A673 (cell line): ENCODE results near the gene CAMSAP3.

Experiments used
- EZH2 ChIP-seq: fragments of 200-600 bp; sonication (generic); IDR thresholded peaks from 2 replicates; pipeline ENCODE4 v1.6.1; 2017; ENCODE audit warnings: borderline replicate concordance, low read depth, mild to moderate bottlenecking, mixed read lengths, antibody characterized with exemption, low read length; ENCODE audit not compliant: poor library complexity, severe bottlenecking
- TF ChIP-seq, protein P1 (sequence below): fragments of 300-800, 200-600 bp; sonication (generic); conservative IDR thresholded peaks from 2 replicates; pipeline ENCODE4 v1.5.1; 2017; ENCODE audit warnings: low read depth, mild to moderate bottlenecking, antibody characterized with exemption, low read length, moderate library complexity, mixed read lengths

DNA sequence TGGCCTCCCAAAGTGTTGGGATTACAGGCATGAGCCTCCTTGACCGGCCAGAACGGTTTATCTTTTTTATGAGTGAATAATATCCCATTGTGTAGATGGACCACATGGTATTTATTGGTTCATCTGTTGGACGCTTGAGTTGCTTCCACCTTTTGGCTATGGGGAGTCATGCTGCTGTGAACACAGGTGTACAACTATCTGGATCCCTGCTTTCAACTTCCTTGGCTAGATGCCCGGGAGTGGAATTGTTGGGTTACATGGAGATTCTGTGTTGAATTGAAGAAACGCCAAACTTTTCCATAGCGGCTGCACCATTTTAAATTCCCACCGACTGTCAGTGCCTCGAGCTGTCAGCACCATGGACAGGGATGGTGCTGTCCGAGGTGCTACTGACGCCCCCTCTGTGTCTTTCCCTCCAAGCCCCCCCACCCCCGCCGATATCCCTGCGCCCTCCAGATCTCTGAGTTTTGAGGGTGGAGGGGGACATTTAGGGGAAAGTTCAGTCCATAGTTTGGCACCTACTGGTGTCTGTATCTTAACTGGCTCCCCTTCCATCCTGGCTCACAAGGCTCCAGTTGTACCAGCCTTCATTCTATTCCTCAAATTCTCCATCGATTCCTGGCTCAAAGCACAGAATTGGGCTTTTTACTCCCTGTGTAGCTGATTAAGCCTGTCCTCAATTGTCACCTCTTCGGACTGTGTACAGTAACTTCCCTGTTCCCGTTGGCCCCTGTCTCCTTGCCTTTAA, 32.8 kb upstream of the CAMSAP3 start:
- TF ChIP-seq, protein P1, sequence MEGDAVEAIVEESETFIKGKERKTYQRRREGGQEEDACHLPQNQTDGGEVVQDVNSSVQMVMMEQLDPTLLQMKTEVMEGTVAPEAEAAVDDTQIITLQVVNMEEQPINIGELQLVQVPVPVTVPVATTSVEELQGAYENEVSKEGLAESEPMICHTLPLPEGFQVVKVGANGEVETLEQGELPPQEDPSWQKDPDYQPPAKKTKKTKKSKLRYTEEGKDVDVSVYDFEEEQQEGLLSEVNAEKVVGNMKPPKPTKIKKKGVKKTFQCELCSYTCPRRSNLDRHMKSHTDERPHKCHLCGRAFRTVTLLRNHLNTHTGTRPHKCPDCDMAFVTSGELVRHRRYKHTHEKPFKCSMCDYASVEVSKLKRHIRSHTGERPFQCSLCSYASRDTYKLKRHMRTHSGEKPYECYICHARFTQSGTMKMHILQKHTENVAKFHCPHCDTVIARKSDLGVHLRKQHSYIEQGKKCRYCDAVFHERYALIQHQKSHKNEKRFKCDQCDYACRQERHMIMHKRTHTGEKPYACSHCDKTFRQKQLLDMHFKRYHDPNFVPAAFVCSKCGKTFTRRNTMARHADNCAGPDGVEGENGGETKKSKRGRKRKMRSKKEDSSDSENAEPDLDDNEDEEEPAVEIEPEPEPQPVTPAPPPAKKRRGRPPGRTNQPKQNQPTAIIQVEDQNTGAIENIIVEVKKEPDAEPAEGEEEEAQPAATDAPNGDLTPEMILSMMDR, result no peak
- no peak for TF ChIP-seq EZH2
